NB4 (cell line): ENCODE measurements around the gene SLC25A21.

Experiments used
- CTCF ChIP-seq: IDR thresholded peaks from one replicate; pipeline ENCODE4 v1.5.1; 2012; ENCODE audit warnings: low read depth, low read length
- MAX ChIP-seq: IDR thresholded peaks from 2 replicates; pipeline ENCODE4 v1.6.1; 2011; ENCODE audit warnings: low read depth, low read length
- POLR2A ChIP-seq: IDR thresholded peaks from 2 replicates; pipeline ENCODE4 v1.6.1; 2011; ENCODE audit warnings: mild to moderate bottlenecking; ENCODE audit not compliant: insufficient read length; ENCODE audit errors: extremely low read depth

GRCh38 chr14:36664322-36665193, 507.8 kb downstream of the SLC25A21 start:
- TF ChIP-seq CTCF (no peak), POLR2A (no peak), MAX (no peak)
